Activated CD4-positive, alpha-beta T cell treated with anti-CD3 and anti-CD28 coated beads for 24 hours (primary cell): Measurements from ENCODE around the gene TMEM255B.
"Not testable (repeated sequence)": the region's sequence is repeated elsewhere in the genome, so short reads cannot be mapped to it uniquely, and the experiment has no call there.

Experiments
- DNase-seq, 2 donors: peaks; one replicate each; pipeline ENCODE4 v3.0.0-alpha.2; 2020; ENCODE audit warnings: low read depth in 2 of 2

The TMEM255B gene

DNA sequence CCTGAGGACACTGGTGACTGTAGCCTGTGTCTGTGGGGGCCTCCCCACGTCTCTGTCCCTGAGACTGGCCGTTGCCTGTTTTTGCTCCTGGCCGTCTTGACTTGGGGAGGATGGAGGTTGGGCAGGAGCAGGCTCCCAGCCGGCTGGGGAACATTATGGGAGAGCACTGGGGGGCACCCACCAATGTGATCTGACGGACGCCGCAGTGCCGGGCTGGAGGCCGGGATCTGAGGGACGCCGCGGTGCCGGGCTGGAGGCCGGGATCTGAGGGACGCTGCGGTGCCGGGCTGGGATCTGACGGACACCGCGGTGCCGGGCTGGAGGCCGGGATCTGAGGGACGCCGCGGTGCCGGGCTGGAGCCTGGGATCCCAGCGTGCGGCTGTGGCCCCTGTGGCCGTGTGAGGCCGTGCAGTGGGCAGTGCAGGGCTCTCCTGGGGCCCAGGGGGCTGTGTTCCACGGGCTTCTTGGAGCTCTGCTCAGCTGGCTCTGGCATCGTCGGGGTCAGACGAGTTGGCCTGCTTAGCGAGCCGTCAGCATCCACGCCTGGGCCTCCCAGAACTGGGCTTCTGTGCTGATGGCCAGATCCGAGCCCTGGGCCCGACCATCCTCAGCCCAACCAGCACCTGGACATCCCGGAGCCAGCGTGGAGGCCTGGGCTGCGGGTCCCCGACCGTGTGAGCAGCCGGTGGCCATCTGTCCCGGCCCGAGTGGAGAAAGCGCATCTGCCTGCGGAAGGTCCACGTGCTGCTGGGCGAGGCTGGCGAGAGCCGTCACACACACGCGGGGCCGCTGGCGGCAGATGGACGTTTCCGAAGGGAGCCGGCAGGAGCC is 59.0 kb downstream of the TMEM255B start:
- DNase-seq, result no peak

DNA sequence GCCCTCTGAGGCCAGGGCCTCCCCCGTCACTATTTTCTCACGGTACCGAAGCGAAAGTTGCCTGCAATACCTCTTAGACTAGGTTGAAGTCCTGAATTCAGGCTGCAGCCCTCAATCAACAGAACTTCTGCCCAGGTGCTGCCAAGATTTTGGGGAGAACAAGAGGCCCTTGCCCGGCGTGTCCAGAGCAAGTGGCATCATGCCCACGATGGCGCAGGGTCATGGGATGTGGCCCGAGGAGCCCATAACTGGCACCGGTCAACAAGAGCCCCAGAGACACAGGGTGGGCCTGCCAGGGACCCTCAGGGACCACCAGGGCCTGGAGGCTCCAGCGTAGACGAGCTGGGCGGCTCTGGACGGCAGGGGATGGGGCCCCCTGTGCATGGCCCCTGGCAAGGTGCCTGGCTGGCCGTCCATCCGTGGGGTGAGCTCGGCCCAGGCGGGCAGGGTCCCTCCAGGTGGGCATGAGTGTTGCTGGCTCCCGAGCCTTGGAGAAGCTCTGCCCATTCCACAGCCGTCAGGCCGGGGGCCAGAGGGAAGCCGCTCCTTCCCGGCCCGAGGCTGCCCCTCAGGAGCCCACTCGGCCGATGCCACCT is 59.8 kb downstream of the TMEM255B start:
- DNase-seq, result no peak

DNA sequence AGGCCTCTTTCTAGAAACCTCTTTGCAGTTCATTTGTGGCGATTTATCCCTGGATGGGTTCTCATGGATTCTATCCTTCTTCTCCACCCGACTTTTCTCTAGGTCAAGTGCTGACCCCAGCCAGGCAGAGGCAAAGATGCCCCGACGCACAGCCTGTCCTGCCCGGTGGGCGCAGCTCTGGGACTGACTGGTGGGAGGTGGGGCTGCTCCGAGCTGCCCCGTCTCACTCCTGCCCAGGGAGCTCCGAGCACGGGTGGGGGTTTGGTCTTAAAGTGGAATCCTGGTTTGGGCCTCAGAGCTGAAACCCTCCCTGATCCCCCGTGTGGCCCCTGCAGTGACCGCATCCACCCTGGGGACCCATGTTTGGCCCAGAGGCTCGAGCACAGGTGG is 60.3 kb downstream of the TMEM255B start:
- no peak for DNase-seq

DNA sequence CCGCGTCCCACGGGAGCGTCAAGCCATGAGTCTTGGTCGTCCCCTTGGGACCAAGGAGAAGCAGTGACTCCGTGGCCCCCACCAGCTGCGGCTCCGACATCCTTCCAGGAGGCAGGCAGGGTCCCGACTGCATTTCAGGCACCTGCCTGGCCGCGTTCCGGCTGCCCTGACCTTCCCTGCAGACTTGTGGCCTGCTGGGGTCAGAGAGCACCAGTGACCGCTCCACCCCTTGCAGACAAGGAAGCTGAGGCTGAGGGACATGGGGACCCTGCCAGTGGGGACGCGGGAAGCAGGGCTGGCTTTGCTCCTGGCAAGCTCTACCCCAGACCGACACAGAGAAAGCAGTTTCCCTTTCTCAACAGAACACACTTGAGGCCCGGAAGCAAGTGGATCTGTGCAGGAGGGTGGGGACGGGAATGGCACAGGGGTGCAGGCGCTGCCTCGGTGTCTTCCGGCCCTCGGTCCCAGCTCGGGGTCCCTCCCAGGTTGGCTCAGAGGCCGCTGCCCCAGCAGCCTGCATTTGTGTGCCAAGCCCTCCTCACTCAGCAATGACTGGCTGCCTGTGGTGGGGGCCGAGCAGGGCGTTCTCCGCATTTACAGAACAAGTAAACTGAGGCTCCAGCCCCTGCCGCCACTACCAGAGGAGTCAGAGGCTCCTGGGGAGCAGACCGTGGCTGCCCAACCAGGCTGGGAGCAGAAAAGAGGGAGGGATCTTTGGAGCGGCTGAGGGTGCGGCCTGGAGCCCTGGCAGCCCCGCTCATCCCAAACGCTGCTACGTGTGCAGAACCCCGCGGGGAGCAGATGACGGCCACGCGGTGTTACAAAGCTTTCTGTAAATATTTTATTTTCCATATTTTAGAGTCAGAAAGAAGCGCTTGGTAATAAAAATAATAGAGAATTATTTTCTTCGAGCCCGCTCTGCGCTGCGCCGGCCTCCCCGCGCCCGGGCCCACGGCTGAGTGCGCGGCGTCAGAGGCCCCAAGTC is 61.0 kb downstream of the TMEM255B start:
- no peak for DNase-seq

DNA sequence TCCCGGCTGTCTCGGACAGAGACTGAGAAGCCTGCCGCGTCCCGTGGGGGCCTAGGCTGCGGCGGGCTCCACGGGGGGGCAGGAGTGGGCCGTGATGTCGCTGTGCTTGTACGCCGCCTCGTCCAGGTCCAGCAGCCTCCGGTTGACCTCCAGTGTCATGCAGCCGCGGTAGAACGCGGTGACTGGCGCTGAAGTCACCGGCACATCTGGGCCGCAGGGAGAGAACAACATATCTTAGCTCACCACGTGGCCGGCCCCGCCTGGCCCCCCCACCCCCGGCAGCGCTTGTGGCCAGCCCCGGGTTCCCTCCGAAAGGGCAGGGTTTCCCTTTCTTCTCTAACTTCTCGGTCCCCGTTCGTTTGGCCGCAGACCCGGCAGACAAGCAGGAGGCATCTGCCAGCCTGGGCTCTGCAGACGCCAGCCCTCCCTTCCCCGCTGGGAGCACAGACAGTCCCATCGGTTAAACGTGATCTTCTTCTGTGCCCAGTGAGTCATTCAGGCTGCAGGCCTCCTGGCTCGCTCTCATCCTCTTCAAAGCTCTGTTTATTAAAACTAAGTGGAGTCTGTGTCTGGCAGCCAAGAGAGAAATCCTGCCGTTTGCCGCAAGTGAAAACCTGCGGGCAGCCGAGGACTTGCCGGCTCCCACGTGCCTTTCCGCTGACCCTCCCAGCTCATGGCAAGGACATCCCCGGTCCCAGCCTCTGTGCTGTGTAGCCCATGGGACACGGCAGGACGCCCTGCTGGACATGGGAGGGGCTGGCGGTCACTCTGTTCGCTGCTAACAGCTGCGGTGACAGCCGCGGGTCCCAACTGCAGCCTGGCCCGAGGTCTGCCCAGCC is 62.0 kb downstream of the TMEM255B start:
- DNase-seq, result no peak

DNA sequence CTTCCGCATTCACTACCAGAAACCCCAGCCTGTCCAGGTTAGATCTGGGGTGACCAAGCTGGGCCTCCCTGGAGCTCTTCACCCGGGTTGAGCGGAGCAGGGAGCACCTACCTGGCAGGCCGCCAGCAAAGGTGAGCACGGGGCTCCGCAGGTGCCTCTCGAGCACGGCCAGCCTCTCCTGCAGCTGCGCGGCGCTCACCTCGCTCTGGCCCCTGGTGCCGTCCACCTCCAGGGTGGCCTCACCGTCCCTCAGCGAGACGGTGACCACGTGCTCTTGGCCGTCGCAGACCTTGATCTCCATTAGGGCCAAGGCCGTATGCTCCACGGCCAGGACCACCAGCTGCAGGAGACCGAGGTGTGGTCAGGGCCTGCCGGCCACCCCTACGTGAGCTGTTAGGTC is 62.8 kb downstream of the TMEM255B start:
- DNase-seq, result no peak

DNA sequence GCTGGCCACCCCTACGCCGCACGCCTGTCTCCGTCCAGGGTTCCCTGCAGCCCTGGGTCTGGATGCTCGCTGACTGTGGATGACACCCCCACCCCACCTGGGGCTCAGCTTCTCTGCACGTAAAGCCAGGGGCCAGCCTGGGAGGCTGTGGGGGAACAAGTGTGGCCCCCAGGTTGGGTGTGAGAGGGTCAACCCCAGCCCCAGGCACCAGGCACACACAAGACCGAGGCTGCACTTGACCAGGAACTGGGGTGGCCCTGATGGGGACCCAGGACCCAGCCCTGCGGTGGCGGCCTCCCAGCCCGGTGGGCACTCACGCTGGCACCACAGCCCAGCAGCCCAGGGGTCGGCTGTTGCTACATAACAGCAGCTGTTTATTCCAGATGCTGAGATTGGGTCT is 63.2 kb downstream of the TMEM255B start:
- DNase-seq, result no peak

DNA sequence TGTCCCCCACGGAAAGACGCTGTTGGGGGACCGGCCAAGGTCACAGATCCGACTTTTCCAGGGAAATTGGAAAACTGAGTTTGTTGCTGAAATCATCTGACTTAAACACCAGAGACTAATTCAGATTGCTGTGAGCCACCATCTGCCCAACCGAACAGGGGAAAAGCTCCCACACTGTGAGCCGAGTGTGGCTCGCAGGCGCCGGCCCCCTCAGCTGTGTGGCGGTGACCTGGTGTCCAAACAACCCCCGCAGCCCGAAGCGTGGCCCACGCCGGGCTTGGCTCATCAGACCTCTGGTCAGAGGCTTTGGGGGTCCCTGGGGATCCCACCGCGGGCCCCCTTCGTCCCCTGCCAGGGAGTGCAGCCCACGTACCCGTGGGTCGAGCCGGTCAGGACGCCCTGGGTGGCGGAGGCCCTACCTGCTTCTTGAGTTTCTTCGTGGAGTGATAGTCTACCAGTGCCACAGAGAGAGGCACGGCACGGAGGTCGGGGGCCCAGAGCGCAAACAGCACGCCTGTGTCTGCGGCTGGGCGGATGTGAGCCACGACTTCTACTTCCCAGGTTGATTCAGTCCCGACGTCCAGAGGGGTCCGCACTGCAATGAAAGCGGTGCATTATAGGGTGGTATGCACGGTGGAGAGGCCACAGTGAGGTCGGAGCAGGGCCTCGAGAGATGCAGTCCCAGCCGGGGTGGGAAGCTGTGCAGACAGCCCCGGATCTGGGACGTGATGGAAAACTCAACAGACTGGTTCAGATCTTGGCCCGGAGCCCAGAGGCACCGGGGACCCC is 64.1 kb downstream of the TMEM255B start:
- DNase-seq, result no peak

DNA sequence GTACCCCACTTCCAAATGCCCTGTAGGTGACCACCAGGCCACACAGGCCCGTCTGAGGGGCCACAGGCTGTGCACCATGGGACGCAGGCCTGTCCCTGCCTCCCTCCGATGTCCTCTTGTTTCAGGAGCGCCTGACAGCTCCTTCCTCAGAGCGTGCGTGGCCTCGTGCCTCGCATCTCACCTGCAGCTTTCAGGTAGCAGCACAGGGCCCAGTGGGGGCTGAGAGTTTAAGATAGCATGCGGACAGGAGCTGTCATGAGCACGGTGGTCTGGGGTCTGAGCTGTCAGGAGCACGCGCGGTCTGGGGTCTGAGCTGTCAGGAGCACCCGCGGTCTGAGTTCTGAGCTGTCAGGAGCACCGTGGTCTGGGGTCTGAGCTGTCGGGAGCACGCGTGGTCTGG is 64.7 kb downstream of the TMEM255B start:
- DNase-seq, result no peak

DNA sequence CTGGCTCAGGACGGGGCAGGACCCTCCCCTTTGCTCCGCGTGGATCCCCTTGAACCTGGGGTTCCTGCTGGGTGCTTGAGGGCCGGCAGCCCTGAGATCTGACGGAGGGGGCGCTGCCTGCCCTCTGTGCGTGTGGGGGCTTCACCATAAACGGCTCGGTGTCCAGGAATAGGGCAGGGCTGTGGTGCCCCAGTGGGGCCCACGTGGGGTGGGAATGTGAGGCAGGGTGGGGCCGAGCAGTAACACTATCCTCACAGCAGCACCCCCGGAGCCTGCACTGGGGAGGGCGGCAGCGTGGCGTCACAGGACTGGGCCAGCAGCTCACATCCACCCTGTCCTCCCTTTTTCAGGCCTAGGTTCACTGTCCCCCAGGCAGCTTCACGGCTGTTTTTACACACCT is 66.8 kb downstream of the TMEM255B start:
- no peak for DNase-seq

DNA sequence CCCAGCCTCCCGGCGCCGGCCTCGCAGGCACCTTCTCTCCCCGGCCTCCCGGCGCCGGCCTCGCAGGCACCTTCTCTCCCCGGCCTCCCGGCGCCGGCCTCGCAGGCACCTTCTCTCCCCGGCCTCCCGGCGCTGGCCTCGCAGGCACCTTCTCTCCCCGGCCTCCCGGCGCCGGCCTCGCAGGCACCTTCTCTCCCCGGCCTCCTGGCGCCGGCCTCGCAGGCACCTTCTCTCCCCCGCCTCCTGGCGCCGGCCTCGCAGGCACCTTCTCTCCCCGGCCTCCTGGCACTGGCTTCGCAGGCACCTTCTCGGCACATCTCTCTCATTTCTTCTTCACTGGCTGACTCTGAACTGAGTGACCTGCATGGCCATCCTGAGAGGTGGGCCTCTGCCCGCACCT is 67.4 kb downstream of the TMEM255B start:
- DNase-seq, result not testable (repeated sequence)

DNA sequence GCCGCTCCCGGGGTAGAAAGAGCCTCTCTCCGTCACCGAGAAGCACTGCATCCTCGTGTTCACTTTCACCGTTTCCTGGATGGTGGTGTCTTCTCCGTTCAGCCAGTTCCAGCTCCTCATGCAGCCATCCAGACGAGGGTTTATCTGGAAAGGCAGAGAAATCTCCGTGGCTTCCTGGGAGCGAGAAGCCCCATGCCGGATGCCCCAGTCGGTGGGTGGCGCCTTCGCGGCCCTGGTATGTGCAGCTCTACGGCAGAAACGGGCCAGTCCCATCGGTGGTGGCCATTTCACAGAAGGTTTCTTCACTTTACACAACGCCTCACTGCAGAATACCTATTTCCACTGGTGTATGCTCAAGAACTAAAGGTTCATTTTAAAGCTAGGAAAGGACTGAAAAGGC is 68.0 kb downstream of the TMEM255B start:
- DNase-seq, result no peak

DNA sequence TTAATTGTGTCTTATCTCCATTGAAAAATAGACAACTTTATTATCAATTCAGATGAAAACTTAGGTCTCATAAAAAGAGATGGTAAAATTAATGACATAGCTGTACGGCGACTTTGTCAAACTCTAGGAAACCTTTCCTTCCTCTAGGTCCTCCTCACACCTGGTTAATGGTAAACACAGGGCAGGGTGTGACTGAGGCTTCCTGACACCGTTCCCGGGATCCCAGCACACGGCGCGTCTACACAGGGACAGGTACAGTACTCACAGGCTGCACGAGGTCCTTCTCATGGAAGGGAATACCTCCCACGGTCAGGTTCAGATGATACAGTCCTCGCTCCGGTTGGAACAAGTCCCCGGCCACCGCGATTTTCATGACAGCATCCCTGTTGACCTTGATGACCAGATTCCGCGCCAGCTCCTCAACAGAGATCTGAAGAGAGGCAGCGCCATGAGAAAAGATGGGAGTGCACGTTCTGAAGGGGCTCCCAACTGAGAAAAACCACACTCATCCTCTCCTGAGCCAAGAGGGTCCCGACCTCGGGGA is 69.3 kb downstream of the TMEM255B start:
- no peak for DNase-seq

DNA sequence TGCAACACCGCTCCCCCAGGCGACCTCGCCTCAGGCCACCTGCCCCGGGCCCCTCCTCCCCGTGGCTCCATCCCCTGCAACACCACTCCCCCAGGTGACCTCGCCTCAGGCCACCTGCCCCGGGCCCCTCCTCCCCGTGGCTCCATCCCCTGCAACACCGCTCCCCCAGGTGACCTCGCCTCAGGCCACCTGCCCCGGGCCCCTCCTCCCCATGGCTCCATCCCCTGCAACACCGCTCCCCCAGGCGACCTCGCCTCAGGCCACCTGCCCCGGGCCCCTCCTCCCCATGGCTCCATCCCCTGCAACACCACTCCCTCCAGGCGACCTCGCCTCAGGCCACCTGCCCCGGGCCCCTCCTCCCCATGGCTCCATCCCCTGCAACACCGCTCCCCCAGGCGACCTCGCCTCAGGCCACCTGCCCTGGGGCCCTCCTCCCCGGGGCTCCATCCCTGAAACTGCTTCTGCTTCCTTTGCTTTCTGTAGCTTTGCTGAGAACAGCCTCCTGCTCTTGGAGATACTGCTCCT is 71.5 kb downstream of the TMEM255B start:
- DNase-seq, result not testable (repeated sequence)

DNA sequence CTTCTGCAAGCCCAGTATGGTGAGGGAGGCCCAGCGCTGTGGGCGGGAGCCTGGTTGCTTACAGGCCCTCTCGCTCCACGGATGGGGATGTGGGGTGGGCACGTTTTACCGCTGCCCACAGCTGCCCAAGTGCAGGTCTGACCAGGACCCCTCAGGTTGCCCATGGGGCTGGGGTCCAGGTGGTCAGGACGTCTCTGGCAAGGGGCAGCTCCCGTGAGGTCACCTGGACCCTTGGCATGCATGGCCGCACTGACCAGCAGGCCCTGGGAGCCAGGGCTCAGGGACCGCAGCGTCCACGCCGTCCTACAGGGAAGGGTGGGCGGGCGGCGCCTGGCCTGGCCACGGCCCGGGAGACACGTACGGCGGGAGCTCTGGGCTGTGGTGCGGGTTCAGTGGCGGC is 72.0 kb downstream of the TMEM255B start:
- no peak for DNase-seq

DNA sequence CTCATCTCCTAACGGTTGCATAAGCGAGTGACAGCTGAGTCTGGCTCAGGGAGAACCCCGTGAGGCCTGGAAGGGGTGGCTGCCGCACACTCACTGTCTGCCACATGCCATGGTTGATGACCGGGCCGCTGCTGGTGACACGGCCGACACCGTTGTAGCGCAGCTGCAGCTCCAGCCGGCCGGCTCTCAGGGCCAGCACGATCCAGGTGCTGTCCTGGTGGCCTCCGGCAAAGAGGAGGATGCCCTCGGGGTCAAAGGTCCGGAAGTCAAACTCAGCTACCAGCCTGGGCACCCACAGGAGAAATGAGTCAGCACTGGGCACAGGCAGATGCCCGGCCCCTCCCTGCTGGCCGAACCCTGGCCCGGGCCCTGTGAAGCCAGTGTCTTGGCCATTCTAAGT is 73.2 kb downstream of the TMEM255B start:
- no peak for DNase-seq

DNA sequence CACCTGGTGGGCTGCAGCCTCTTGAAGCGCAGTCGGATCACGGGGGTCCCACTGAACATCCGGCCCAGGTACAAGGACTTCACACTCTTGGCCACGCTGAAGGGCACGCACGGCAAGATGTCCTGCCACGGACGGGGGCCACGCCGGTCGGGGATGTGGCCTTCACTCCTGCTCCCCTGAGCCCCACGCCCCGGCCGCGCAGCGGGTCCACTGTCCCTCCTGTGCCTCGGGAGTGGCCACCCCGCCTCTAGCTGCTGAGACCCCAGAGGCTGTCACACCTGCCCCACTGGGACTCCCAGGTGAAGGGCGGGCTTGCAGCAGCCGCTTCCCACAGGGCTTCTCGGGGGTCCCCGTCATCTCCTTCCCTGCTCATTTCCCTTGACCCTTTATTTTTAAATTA is 73.6 kb downstream of the TMEM255B start:
- DNase-seq, result no peak

DNA sequence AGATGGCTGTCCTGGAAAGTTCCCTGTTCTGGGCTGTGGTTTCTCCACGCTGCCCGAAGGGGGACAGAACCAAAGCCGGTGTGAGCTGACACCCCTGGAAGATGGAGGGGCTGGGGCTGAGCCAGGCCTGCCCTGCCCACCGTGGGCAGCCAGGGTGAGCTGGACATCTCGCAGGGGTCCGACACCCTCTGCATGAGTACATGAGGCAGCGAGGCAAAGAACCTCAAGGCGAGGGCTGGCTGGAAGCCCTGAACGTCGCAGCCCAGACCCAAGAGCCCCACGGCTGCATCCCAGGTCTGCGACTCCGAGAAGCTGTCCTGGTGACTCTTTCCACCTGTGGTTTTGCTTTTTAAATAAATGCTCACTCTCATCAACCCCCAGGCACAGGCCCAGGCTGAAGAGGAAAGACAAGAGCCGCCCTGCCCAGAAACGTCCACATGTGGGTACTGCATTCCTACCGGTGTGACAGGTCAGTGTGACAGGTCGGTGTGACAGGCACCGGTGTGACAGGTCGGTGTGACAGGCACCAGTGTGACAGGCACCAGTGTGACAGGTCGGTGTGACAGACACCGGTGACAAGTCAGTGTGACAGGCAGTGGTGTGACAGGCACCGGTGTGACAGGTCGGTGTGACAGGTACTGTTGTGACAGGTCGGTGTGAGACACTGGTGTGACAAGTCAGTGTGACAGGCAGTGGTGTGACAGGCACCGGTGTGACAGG is 74.2 kb downstream of the TMEM255B start:
- DNase-seq, result no peak

DNA sequence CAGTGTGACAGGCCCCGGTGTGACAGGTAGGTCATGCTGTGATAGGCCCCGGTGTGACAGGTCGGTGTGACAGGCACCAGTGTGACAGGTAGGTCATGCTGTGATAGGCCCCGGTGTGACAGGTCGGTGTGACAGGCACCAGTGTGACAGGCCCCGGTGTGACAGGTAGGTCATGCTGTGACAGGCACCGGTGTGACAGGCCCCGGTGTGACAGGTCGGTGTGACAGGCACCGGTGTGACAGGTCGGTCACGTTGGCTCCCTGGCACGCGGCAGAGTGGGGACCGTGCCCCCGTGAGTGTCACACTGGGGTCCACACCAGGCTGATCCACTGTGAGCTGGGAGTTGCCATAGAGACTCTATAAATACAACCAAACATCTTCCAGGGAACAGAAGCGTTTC is 75.0 kb downstream of the TMEM255B start:
- not testable (repeated sequence) for DNase-seq
